Cardiac fibroblast (primary cell): Measurements from ENCODE around the gene MICALL1.

Source experiments
- DNase-seq, 2 donors: peaks; one replicate each; pipeline versions ENCODE4 v3.0.0 to v3.0.0-alpha.2; 2010; ENCODE audit warnings: low read depth in 2 of 2
- H3K4me3 ChIP-seq, 2 donors: replicated peaks in 1 of 2; 1 replicate in 1 of 2; 2 replicates in 1 of 2; pipeline ENCODE4 v1.5.1; 2011; ENCODE audit warnings: low read depth in 2 of 2, low read length in 2 of 2, mild to moderate bottlenecking in 2 of 2, moderate library complexity in 1 of 2
- CTCF ChIP-seq: IDR thresholded peaks from one replicate; pipeline ENCODE4 v1.5.1; 2011; ENCODE audit warnings: low read depth, mild to moderate bottlenecking, low read length, inconsistent platforms

The MICALL1 gene

GRCh38 chr22:37907036-37907954, 1.2 kb downstream of the MICALL1 start:
- TF ChIP-seq CTCF = no peak
- H3K4me3 ChIP-seq = peak overlapping the region; percentile 66 to 72
- DNase-seq = peak in 1 of 2 donors; percentile 41

DNA sequence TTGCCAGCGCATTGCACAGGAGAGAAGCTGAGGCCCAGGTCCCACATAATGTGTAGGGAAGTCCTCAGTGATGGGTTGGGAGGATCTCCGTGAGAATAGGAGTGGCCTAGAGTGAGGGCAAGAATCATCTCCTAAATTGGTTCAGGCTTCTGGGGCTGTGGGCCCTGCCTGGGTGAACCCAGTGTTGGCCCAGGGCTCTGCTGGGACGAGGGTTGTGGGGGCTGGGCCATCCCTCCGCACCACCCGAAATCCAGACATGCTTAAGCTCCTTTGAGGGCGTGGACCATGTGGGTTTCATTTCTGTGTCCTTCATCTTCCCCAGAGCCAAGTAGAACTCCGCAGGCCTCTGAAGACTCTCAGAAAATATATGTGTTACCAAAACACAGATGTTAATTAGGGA, 3.7 kb downstream of the MICALL1 start:
- H3K4me3 ChIP-seq = no peak overlapping the region

GRCh38 chr22:37910890-37911672, 5.0 kb downstream of the MICALL1 start:
- no peak for TF ChIP-seq CTCF
- H3K4me3 ChIP-seq = no peak overlapping the region

More for the DNA sequence above, 3.7 kb downstream of the MICALL1 start:
- no peak for DNase-seq
- no peak for TF ChIP-seq CTCF

GRCh38 chr22:37911697-37912096, 5.6 kb downstream of the MICALL1 start:
- H3K4me3 ChIP-seq = no peak overlapping the region
- no peak for DNase-seq
- no peak for TF ChIP-seq CTCF

More at GRCh38 chr22:37910890-37911672, 5.0 kb downstream of the MICALL1 start:
- DNase-seq = no peak

DNA sequence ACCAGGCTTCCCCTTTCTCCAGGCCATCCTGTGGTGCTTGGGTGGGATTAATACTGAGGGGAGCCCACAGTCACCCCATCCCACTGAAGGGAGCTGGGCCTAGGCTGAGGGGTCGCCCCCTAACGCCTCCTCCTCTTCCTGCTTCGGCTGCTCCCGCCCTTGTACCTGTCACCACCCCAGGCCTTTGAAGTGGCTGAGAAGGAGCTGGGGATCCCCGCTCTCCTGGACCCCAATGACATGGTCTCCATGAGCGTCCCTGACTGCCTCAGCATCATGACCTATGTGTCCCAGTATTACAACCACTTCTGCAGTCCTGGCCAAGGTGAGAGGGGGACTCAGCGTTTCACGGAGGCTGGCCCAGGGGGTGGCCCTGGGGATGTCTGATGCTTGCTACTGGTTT, 6.1 kb downstream of the MICALL1 start:
- TF ChIP-seq CTCF = no peak
- no peak overlapping the region for H3K4me3 ChIP-seq
- no peak for DNase-seq

DNA sequence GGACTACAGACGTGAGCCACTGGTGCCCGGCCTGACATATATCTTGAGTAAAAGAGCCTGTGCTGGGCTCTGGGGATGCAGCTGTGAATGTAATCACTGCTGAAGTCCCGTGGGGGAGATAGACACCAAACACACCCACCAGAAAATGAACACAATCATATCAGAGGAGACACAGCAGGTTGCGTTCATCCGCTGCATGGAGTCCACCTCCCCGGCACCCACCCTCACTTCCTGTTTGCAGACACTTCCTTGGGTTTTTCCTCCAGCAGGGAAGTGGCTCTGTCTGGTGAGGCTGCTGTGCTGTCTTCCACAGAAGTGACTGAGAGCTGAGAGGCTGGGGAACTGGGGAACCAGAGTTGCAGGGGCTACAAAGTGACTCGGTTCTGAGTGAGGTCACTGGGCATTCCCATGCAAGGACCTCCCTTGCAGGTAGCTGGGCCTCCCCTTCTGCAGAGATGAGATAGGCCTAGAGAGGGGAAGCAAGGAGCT, 7.2 kb downstream of the MICALL1 start:
- no peak overlapping the region for H3K4me3 ChIP-seq
- TF ChIP-seq CTCF = no peak
- DNase-seq = no peak
